Activated T-cell treated with anti-CD3 and anti-CD28 coated beads, Interleukin-2, amount 50 U/mL, for 4 hours (primary cell): ENCODE measurements around the gene URB2. TPM values are rescaled to one million over a fixed set of nuclear protein-coding genes. Genes with fewer than 3 reads are reported as not detected.

Experiments used
- ATAC-seq, 2 donors: fragments of 200-7000 bp; cut with Tn5 transposase; one replicate each; pipeline ENCODE4 v1.10.0; 2021
- DNase-seq: peaks from one replicate; pipeline ENCODE4 v3.0.0-alpha.2; 2020
- H3K27me3 Mint-ChIP-seq: one replicate; pipeline ENCODE4 v1.8.0; 2021; ENCODE audit warnings: low read depth, mixed read lengths
- H3K36me3 Mint-ChIP-seq: one replicate; pipeline ENCODE4 v1.8.0; 2022; ENCODE audit warnings: mixed read lengths; ENCODE audit not compliant: insufficient read depth
- H3K4me1 Mint-ChIP-seq: one replicate; pipeline ENCODE4 v1.8.0; 2021; ENCODE audit warnings: low read depth, mixed read lengths
- H3K4me3 Mint-ChIP-seq: one replicate; pipeline ENCODE4 v1.8.0; 2021; ENCODE audit warnings: mild to moderate bottlenecking, moderate library complexity, mixed read lengths
- H3K9me3 Mint-ChIP-seq: one replicate; pipeline ENCODE4 v1.8.0; 2021; ENCODE audit warnings: mixed read lengths
- total RNA-seq, 3 donors: library from RNA; stranded (reverse); gene quantifications; one replicate each; pipeline ENCODE4 v1.2.1, GENCODE V29; 2021

URB2 gene
- total RNA-seq, 3 donors from 2014 or later = 47.1 to 55.6 (median 53.8) TPM

DNA sequence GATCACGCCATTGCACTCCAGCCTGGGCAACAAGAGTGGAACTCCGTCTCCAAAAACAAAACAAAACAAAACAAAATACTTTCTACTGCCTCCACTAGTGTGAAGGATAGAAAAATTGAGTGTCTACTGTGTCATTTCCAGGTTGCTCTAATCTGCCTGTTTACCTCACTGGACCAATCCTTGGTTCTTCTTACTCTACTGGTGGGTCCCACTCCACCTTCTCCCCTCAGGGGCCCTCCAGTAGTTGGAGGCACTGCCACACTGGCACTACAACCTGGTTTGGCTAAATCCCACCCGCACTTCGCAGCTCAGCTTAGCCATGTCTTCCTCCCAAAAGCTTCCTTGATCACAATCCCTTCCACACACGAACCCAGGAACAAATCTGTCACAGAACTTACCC is 2.8 kb upstream of the URB2 start:
- Mint-ChIP-seq H3K4me3 (peak overlapping the region; percentile 14), H3K36me3 (peaks cover 4% of the 10 kb centered on the region)

DNA sequence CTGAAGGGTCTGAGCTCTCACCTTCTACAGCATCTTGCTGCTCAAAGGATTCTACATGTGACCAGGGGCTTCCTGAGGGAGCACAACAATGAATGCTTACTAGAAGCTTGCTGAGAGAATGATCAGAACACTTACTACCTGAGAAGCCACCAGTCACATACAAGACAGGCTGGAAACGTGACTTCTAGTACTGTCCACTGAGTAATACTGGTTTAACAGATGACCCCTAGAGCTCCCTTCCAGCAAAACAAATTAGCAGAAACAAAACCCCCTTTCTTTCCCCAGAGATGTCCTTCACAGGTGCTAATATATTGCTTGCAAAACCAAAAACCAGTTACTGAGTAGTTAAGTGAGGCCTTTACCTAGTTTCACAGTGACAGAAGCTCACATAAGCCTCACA is 2.2 kb upstream of the URB2 start:
- DNase-seq (no peak), ATAC-seq (no peak)
- no peaks in the 10 kb centered on the region for H3K27me3 Mint-ChIP-seq
- H3K4me1 Mint-ChIP-seq = peaks cover 76% of the 10 kb centered on the region
- peaks cover 9% of the 10 kb centered on the region for H3K36me3 Mint-ChIP-seq
- H3K9me3 Mint-ChIP-seq = no peaks in the 10 kb centered on the region
- H3K4me3 Mint-ChIP-seq = peak overlapping the region; percentile 92

More for the DNA sequence above, 2.8 kb upstream of the URB2 start:
- Mint-ChIP-seq H3K4me1 (peaks cover 76% of the 10 kb centered on the region), H3K9me3 (no peaks in the 10 kb centered on the region), H3K27me3 (no peaks in the 10 kb centered on the region)
- DNase-seq (no peak), ATAC-seq (no peak)

GRCh38 chr1:229624521-229625070 is 1.5 kb upstream of the URB2 start:
- peaks cover 16% of the 10 kb centered on the region for H3K36me3 Mint-ChIP-seq
- DNase-seq = no peak
- H3K4me1 Mint-ChIP-seq = peaks cover 72% of the 10 kb centered on the region

DNA sequence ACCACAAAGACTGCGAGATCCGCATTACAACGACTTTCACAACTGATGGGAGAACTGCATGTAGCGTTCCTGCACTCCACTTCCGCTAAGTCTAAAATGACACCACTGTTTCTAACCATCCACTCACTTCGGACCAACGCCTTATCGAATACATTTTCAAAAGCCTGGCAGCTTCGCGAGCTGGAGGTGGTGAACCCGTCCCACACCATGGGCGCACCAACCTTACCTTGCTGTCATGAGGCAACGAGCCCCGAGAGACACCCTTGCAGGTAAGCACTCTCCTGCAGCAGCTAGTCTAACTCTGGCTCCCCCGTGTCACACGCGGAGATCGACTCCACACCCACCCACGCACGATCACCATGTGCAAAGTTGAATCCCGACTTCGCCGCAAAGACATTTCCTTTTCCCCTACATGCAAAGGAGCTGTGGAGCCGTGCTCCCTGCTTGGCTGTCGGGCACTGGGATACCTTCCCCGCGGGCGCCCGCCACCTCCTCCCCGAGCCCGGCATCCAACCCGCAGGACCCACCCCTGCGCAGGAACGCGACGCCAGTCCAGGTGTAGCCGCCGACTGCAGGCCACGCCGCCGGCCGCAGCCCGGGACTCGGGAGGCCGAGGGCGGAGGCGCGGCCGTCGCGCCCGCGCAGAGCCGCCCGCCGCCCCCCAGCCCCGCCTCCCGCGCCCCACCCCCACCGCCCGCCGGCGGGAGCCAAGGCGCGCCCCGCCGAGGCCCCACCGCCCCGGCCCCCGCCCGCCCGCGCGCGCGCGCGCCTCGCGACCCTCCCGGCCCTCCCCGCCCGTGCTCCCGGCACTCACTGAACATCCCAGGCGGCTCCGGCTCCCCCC is 754 bp upstream of the URB2 start:
- Mint-ChIP-seq H3K9me3 (no peaks in the 10 kb centered on the region), H3K4me1 (peaks cover 72% of the 10 kb centered on the region), H3K36me3 (peaks cover 23% of the 10 kb centered on the region), H3K4me3 (peak overlapping the region; percentile 92), H3K27me3 (no peaks in the 10 kb centered on the region)
- ATAC-seq (peak; percentile 39 to 42), DNase-seq (peak; percentile 49)

More at GRCh38 chr1:229624521-229625070, 1.5 kb upstream of the URB2 start:
- no peaks in the 10 kb centered on the region for H3K9me3 Mint-ChIP-seq
- H3K27me3 Mint-ChIP-seq = no peaks in the 10 kb centered on the region
- ATAC-seq = no peak
- peak overlapping the region; percentile 92 for H3K4me3 Mint-ChIP-seq

- Mint-ChIP-seq H3K4me3 (peak overlapping the region; percentile 98), H3K27me3 (no peaks in the 10 kb centered on the region), H3K36me3 (peaks cover 28% of the 10 kb centered on the region), H3K4me1 (peaks cover 67% of the 10 kb centered on the region), H3K9me3 (no peaks in the 10 kb centered on the region)
- DNase-seq = no peak
- ATAC-seq = no peak
Measured at GRCh38 chr1:229627003-229627402, 956 bp downstream of the URB2 start.

DNA sequence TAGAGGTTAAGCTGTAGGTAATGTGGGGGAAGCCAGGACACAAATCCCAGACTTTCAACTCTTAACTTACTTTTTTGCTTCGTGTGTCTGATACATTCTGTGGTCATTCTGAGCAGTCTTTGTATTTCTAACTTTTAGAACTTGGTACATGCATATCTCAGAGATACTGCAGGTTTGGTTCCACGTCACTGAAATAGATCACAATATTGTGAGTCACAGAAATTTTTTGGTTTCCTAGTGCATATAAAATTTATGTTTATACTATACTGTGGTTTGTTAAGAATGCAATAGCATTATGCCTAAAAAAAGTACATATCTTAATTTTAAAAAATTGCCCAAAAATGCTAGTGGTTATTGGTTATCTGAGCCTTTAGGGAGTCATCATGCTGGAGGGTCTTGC is 3.2 kb downstream of the URB2 start:
- no peak for ATAC-seq
- no peak overlapping the region for H3K4me3 Mint-ChIP-seq
- no peak for DNase-seq
- no peaks in the 10 kb centered on the region for H3K9me3 Mint-ChIP-seq
- peaks cover 27% of the 10 kb centered on the region for H3K36me3 Mint-ChIP-seq
- peaks cover 46% of the 10 kb centered on the region for H3K4me1 Mint-ChIP-seq
- H3K27me3 Mint-ChIP-seq = no peaks in the 10 kb centered on the region

DNA sequence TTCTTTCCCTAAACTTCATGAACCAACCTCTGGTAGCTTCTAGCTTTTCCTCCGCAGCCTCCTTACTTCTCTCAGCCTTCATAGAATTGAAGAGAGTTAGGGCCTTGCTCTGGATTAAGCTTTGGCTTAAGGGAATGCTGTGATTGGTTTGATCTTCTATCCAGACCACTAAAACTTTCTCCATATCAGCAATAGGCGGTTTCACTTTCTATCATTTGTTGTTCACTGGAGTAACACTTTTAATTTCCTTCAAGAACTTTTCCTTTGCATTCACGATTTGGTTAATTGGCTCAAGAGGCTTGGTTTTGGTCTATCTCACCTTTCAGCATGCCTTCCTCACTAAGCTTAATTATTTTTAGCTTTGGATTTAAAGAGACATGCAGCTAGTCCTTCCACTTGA is 5.1 kb downstream of the URB2 start:
- Mint-ChIP-seq H3K36me3 (peaks cover 42% of the 10 kb centered on the region), H3K27me3 (no peaks in the 10 kb centered on the region), H3K4me3 (no peak overlapping the region), H3K9me3 (no peaks in the 10 kb centered on the region), H3K4me1 (peaks cover 36% of the 10 kb centered on the region)
- DNase-seq = no peak
- ATAC-seq = no peak

GRCh38 chr1:229631966-229632365 is 5.9 kb downstream of the URB2 start:
- Mint-ChIP-seq H3K27me3 (no peaks in the 10 kb centered on the region), H3K36me3 (peaks cover 48% of the 10 kb centered on the region), H3K9me3 (no peaks in the 10 kb centered on the region), H3K4me3 (no peak overlapping the region), H3K4me1 (peaks cover 32% of the 10 kb centered on the region)
- no peak for ATAC-seq
- DNase-seq = no peak

DNA sequence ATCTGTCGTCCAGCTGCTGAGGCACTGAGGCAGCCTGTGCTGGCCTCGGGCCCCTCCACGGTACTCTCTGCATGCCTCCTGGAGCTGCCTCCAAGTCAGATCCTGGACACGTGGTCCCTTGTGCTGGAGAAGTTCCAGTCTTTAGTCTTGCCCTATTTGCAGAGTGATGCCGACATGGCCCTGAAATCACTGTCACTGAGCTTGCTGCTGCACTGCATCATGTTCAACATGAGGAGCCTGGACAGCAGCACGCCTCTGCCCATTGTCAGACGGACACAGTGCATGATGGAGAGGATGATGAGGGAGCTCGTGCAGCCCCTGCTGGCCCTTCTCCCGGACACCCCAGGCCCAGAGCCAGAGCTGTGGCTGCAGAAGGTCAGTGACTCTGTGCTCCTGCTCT is 10.0 kb downstream of the URB2 start:
- ATAC-seq = no peak
- no peak overlapping the region for H3K4me3 Mint-ChIP-seq
- H3K4me1 Mint-ChIP-seq = peaks cover 12% of the 10 kb centered on the region
- H3K27me3 Mint-ChIP-seq = no peaks in the 10 kb centered on the region
- peaks cover 50% of the 10 kb centered on the region for H3K36me3 Mint-ChIP-seq
- H3K9me3 Mint-ChIP-seq = no peaks in the 10 kb centered on the region
- DNase-seq = no peak

DNA sequence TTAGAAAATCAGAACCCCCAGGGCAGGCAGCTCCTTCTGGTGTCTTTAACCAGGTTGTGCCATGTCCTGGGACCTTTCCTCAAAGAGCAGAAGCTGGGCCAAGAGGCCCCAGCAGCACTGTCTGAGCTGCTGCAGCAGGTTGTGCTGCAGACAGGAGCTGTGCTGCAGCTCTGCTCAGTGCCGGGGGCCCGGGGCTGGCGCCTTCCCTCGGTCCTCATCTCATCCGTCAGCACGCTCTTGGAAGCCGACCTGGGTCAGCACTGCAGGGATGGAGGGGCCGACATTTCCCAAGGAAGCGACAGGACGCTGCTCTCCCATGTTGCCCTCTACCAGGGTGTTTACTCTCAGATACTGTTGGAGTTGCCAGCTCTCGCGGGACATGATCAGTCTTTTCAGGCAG is 11.7 kb downstream of the URB2 start:
- peaks cover 47% of the 10 kb centered on the region for H3K36me3 Mint-ChIP-seq
- H3K27me3 Mint-ChIP-seq = no peaks in the 10 kb centered on the region
- H3K4me3 Mint-ChIP-seq = no peak overlapping the region
- ATAC-seq = no peak
- H3K9me3 Mint-ChIP-seq = no peaks in the 10 kb centered on the region
- peaks cover 8% of the 10 kb centered on the region for H3K4me1 Mint-ChIP-seq
- DNase-seq = no peak

GRCh38 chr1:229640455-229640854 is 14.4 kb downstream of the URB2 start:
- H3K36me3 Mint-ChIP-seq = peaks cover 51% of the 10 kb centered on the region
- H3K9me3 Mint-ChIP-seq = no peaks in the 10 kb centered on the region
- DNase-seq (no peak), ATAC-seq (no peak)
- H3K4me3 Mint-ChIP-seq = no peak overlapping the region
- peaks cover 8% of the 10 kb centered on the region for H3K4me1 Mint-ChIP-seq
- no peaks in the 10 kb centered on the region for H3K27me3 Mint-ChIP-seq

DNA sequence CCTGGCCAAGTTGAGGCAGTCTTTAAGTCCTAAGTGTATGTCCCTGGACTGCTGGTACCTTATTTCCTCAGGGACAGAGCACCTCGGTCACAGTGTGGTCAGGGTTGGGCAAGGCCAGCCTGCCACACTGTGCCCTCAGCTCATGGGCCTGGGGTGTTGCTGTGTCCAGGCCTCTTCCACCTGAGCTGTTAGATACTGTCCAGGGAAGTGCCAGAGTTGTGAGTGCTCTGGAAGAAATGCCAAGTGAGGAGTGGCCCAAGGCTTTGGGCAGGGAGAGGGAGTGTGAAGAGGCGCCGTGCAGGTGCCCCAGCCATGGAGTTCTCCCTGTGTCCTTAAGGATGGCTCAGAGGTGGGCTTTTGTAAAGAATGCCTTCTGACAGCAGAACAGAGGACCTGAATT is 15.3 kb downstream of the URB2 start:
- no peak for ATAC-seq
- Mint-ChIP-seq H3K4me3 (no peak overlapping the region), H3K9me3 (no peaks in the 10 kb centered on the region), H3K27me3 (no peaks in the 10 kb centered on the region), H3K4me1 (peaks cover 8% of the 10 kb centered on the region), H3K36me3 (peaks cover 48% of the 10 kb centered on the region)
- DNase-seq = no peak

GRCh38 chr1:229642376-229642775 is 16.3 kb downstream of the URB2 start:
- Mint-ChIP-seq H3K36me3 (peaks cover 47% of the 10 kb centered on the region), H3K4me3 (no peak overlapping the region), H3K4me1 (peaks cover 8% of the 10 kb centered on the region), H3K9me3 (no peaks in the 10 kb centered on the region), H3K27me3 (no peaks in the 10 kb centered on the region)
- DNase-seq = no peak
- no peak for ATAC-seq

DNA sequence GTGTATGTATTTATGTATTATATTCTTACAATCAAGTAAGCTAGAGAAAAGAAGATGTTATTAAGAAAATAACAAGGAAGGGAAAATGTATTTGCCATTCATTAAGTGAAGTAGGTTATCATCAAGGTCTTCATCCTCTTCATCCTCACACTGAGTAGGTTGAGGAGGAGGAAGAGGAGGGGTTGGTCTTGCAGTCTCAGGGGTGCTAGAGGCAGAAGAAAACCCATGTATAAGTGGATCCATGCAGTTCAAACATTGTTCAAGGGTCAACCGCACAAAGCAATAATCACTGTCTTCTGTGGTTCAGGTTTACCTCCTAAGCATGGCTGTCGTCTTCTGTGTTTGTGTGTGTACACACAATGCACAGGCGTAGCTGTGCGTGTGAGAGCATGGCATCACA is 16.9 kb downstream of the URB2 start:
- DNase-seq (no peak), ATAC-seq (no peak)
- Mint-ChIP-seq H3K27me3 (no peaks in the 10 kb centered on the region), H3K9me3 (no peaks in the 10 kb centered on the region), H3K4me1 (peaks cover 8% of the 10 kb centered on the region), H3K36me3 (peaks cover 46% of the 10 kb centered on the region), H3K4me3 (no peak overlapping the region)
